A204.1 (cell line): Measurements from ENCODE around the gene BEAN1.
"Not testable (repeated sequence)": the region's sequence is repeated elsewhere in the genome, so short reads cannot be mapped to it uniquely, and the experiment has no call there.

Experiments used
- FAIRE-seq: peaks from 2 replicates; lab custom pipeline; 2012; peaks lifted over from hg19 to GRCh38; lab: Jason Lieb, UNC

The BEAN1 gene

DNA sequence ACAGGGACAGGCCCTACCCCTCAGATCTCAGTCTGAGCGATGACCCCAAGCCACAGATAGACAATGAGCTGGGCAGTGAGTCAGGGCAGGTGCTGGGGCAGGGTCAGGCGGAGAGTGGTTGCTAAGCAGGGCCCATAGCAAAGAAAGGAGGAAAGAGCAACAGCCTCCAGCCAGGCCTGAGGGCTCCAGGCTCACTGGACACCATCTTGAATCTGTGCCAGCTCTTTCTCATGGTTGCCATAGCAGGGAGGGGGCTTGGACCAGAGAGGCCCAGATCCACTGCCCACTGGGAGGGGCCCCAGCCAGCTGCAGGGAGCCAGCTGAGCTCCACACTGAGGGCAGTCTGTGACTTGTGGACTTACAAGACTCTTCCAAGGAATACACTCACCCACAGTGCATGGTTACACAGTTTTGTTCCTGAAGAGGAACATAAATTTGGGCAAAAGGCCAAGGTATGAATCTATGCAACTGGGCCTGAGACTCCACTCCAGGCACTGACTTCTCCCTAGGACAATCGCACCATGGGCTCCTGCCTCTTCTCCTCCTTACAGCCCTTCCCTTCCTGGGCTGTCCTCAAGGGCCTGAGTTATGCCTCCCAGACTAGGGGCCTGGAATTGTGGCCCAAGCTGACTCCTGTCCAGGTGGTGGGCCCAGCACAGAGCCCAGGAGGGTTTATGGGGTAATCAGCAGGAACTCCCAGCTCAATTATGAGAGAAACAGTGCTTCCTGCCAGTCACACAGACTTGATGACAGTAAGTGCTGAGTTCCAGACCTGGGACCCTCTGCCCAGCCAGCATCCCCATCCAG, 59.9 kb downstream of the BEAN1 start:
- FAIRE-seq, result no peak

DNA sequence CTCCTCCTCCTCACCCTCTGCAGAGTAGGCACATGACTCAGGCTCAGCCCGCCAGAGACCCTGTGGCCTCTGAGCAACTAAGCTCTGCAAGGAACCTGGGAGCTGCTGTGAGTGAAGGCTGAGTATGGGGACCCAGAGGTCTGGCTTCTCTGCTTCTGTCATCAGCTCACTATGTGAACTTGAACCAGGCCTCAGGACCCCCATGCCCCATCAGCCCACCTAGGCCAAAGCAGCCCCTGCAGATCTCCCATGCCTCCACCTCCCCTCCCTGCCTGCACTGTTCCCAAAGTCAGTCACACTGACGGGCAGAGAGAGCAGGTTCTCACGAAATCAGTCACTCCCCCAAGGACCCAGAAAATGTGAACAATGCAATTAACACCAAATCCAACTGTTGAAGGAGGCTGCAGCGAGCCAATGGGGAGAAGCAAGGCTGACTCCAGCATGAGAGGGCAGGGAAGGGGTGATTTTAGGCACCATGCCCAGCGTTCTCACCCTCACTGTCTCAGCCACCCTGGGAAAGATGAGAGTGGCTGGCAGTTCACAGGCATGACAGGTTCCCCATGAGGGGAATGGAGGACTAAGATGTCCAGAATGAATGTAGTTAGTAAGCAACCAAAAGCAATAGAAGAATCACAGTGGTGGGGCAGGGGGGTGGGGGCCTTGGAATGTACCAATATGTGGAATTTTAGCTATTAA, 60.6 kb downstream of the BEAN1 start:
- FAIRE-seq, result no peak

DNA sequence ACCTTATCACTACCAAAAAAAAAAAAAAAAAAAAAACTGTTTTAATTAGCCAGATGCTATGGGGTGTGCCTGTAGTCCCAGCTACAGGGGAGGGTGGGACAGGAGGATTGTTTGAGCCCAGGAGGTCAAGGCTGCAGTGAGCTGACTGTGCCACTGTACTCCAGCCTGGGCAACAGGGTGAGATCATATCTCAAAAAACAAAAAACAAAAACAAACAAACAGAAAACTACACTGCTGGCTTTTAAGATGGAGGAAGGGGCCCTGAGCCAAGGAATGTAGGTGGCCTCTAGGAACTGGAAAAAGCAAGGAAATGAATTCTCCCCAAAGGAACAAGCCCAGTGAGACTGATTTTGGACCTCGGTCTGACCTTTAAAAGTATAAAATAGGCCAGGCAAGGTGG, 61.4 kb downstream of the BEAN1 start:
- FAIRE-seq, result no peak

DNA sequence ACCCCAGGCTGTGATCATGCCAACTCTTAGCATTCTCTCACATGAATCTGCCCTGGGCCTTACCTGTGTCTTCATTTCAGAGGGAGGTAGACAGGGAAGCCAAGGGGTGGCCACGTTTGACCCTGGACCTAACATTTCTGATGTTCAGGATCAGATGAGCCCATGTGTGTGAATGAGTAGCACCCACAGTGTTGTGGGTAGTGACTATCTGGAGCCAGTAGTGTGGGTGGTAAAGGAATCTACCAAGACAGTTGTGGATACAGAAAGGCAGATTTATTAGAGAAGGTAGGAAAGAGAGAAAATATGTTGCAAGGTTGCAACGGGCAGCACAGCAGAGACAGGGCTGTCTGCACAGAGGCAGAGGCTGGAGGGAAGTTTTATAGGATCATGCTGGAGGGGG, 62.3 kb downstream of the BEAN1 start:
- no peak for FAIRE-seq

DNA sequence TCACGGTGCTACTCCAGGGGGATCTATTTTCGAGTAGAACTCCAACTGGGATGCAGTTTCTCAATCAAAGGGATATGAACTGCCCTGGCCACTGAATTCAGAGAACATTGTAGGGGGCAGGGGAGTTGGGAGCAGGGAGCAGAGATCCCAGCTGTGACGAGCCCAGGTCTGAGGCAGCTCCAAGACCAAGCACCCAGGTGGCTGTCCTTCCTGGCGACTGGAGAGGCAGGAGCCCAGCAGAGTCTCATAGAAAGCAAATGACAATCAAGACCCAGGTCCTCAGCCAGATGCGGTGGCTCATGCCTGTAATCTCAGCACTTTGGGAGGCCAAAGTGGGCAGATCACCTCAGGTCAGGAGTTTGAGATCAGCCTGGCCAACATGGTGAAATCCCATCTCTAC, 62.7 kb downstream of the BEAN1 start:
- no peak for FAIRE-seq

DNA sequence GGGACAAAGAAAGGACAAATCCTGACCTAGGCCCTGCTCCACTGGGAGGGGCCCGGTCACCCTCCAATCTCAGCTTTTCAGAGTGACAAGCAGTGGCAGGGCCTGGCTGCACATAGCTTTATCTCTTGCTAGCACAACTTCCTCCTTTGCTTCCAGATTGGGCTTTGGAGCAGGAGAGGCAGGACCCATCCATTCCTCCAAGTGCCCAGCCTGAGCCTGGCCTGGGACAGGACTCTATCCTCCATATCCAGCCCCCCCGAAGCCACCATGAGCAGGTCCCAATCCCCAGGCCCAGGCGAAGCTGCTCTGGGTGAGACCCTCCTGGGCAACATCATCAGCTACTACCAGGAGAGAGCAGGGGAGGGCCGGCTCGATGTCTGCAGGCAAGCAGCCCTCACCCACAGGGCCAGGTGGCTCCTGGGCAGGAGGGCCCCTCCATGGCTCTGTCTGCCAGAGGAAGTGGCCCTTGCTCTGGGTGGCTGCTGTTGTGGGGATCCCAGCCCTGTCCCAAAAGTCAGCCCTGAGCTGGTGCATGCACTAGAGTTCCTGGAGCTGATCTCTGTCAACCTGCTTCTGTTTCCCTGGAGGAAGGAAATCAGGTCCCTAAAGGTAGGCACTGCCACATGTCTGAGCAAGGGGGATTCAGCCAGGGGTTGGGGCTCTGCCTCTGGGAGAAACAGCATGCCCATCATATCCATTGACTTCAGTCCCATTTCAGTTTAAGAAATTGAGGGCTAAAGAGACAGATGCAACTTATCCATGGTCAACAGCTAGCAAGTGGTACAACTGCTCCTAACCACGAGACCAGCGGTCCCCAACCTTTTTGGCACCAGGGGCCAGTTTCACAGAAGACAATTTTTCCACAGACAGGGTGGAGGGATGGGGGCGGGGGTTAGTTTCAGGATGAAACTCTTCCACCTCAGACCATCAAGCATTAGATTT, 64.0 kb downstream of the BEAN1 start:
- FAIRE-seq, result no peak

DNA sequence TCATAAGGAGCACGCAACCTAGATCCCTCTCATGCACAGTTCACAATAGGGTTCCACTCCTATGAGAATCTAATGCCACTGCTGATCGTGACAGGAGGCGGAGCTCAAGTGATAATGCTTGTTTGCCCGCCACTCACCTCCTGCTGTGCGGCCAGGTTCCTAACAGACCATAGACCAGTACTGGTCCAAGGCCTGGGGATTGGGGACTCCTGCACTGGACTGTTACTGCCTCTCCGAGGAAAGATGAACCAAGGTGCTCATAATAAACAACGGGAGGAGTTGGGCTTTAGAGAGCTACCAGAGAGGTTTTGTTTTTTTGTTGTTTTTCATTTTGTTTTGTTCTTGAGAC, 64.6 kb downstream of the BEAN1 start:
- no peak for FAIRE-seq

DNA sequence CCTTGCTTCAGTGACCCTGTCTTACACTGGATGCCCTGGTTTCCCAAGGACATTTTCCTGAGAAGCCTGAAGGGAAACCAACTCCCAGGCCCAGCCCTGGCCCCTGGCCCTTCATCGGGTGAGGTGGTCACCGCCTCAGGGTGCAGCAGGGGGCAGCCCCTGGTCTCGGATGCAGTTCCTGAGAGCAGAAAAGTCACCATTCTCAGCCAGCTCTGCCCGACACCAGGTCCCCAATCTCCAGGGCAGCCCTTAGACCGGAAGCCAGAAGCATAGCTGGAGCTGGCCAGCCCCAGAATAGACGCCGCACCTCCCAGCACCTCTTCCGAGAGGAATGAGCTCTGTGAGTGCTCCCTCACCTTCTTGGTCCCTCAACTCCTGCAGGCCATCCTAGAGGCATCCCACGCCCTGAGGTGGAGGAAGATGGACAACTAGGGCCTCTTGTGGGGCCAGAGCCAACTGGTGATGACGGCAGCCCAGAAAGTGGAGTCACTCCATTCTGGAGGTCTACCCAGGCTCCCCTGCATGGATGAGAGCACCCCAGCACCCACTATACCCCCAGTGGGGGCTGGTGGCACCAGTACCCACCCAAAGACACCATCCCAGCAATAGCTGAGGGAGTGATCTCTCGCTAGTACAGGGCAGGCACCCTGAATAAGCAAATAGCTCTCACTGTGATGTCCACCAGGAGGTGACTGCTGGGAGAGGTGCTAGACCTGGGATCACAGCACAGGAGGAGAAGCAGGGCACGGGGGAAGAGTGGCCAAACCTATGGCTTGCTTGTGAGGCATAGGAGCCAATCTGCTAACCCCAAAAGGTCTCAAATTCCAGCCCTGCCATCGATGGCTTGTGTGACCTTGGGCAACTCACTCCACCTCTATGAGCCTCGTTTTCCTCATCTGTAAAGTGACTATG, 66.7 kb downstream of the BEAN1 start:
- FAIRE-seq, result no peak

DNA sequence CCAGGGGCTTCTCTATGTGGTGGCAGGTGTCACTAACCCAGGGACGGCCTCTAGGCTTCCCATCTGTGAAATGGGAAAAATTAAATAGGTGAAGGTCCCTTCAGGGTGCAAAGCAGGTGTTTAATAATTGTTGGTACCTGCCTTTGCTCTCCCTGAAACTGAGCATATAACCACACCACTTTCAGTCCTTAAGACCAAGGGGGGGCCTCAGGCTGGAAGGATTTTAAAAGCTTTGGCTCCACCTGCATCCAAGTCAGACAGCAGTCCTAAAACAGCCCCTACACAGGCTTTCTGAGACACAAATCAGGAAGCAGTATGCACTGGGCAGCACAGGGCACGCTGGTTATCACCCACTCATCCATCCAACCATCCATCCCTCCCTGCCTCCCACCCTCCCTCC, 67.8 kb downstream of the BEAN1 start:
- no peak for FAIRE-seq

DNA sequence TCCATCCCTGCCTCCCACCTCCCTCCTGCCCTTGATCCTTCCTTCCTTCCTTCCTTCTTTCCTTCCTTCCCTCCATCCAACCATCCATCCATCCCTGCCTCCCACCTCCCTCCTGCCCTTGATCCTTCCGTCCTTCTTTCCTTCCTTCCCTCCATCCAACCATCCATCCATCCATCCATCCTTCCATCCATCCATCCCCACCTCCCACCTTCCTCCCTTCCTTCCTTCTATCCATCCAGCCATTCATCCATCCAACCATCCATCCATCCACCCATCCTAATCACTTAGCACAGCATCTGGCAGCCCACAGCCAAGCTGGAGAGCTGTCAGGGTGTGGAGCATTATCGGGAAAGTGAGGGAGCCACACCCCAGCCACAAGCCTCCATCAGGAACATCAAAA, 68.3 kb downstream of the BEAN1 start:
- no peak for FAIRE-seq

DNA sequence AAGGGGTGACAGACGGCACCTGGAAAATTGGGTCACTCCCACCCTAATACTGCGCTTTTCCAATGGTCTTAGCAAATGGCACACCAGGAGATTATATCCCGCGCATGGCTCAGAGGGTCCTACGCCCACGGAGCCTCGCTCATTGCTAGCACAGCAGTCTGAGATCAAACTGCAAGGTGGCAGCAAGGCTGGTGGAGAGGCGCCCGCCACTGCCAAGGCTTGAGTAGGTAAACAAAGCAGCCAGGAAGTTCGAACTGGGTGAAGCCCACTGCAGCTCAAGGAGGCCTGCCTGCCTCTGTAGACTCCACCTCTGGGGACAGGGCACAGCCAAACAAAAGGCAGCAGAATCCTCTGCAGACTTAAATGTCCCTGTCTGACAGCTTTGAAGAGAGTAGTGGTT, 69.1 kb downstream of the BEAN1 start:
- FAIRE-seq, result not testable (repeated sequence)

DNA sequence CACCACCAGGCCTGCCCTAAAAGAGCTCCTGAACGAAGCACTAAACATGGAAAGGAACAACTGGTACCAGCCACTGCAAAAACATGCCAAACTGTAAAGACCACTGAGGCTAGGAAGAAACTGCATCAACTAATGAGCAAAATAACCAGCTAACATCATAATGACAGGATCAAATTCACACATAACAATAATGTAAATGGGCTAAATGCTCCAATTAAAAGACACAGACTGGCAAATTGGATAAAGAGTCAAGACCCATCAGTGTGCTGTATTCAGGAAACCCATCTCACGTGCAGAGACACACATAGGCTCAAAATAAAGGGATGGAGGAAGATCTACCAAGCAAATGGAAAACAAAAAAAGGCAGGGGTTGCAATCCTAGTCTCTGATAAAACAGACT, 70.8 kb downstream of the BEAN1 start:
- not testable (repeated sequence) for FAIRE-seq

DNA sequence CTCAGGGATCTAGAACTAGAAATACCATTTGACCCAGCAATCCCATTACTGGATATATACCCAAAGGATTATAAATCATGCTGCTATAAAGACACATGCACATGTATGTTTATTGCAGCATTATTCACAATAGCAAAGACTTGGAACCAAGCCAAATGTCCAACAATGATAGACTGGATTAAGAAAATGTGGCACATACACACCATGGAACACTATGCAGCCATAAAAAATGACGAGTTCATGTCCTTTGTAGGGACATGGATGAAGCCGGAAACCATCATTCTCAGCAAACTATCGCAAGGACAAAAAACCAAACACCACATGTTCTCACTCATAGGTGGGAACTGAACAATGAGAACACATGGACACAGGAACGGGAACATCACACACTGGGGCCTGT, 74.5 kb downstream of the BEAN1 start:
- FAIRE-seq, result not testable (repeated sequence)

DNA sequence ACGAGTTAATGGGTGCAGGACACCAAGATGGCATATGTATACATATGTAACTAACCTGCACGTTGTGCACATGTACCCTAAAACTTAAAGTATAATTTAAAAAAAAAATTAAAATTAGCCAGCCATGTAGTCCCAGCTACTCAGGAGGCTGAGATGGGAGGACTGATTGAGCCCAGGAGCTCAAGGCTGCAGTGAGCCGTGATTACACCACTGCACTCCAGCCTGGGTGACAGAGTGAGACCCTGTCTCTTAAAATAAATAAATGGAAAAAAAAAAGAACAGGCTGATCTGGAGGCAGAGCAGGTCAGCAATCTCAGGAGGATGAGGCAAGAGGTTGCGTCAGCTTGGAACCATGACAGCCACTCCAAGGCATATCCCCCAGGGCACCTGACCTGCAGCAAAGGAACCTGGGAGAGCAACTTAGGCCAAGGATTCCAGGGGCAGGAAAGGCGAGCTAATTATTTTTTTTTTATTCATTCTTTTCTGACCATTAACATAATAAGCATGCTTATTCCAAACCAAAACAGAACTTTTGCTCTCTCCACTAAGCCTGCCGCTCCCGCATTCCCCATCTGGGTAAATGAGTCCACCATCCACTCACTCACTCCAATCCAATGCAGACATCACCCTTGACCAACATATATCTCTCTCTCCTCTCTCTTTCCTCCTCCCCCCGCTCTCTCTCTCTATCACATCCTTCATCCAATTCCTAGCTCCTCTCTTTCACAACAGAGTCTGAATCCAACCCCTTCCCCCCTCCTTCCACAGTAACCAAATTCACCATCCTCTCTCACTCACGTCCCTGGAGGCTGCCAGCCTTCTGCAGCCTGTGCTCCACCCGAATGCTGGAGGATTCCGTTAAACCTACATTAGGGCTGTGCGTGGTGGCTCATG, 75.2 kb downstream of the BEAN1 start:
- no peak for FAIRE-seq

DNA sequence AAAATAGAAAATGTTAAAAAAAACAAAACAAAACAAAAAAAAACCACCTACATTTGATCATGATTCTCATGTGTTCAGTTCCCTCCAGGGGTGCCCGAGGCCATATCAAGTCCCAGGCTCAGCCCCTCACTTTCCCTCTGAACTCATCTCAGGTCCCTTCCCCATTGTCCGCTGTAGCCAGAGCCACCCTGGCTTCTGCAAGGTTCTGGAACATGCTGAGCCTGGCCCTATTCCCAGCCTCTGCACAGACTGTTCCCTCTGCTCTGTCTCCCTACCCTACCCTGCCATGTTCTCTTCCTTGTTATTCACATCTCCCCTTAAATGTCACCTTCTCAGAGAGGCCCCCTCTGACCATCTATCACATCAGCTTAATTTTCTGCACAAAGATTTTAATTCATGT, 75.9 kb downstream of the BEAN1 start:
- FAIRE-seq, result no peak

DNA sequence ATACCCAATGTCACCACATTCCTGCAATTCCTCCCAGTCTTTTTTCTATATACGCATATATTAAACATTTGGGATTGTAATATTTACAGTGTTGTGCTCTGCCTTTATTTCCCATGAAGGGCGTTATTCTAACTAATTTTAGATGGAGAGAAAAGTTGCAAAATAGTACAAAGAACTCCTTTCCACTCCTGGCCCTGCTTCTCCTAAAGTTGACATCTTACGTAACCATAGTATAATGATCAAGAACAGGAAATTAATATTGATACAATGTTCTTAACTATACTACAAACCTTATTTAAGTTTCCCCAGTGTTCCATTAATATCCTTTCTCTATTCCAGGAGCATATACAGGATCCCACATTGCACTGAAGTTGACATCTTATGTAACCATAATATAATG, 76.5 kb downstream of the BEAN1 start:
- no peak for FAIRE-seq

DNA sequence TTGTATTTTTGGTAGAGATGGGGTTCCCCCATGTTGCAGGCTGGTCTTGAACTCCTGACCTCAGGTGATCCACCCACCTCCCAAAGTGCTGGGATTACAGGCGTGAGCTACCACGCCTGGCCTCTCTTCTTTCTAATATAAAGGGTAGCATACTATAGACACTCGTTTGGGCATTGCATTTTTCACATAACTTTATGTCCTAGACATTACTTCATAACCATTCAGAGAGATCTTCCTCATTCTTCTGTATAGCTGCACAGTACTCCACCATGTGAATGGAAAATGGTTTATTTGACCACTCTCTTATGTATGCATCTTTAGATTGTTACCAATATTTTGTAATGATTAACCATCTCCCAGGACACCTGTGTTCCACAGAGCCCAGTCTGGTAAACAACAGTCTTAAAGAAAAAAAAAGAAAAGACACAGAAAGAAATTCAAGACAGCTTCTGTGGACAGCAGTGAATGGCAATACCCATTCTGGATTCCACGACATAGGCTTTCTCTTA, 80.7 kb downstream of the BEAN1 start:
- FAIRE-seq, result no peak

DNA sequence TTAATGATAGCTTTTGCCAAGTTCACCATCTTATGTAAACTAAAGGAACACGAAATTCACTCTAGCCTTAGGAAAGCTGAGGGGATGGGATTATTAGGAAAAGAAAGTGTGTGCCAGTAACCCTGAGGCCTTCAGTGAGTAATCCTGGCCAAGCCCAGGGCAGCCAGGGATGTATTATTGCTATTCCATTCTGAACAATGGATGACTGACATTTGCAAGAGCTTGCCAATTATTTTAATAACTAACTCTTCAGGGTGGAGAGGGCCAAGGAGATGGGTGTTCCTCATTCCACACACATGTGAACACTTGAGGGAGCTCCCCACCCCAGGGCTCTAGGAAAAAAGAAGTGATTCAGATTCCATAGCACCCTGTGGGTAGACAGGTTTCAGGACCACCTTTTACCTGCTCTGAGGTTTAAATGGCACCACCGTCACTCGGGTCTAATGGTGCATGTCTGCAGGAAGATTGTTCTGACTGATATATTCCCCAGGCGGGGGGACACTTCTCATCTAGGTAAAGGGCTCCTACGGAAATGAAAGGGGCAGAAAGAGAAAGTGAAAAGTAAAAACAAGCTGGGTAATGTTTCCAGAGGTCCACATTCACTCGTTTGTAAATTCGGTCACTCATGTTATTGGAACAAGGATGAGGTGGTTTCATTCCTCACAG, 81.3 kb downstream of the BEAN1 start:
- FAIRE-seq, result no peak

DNA sequence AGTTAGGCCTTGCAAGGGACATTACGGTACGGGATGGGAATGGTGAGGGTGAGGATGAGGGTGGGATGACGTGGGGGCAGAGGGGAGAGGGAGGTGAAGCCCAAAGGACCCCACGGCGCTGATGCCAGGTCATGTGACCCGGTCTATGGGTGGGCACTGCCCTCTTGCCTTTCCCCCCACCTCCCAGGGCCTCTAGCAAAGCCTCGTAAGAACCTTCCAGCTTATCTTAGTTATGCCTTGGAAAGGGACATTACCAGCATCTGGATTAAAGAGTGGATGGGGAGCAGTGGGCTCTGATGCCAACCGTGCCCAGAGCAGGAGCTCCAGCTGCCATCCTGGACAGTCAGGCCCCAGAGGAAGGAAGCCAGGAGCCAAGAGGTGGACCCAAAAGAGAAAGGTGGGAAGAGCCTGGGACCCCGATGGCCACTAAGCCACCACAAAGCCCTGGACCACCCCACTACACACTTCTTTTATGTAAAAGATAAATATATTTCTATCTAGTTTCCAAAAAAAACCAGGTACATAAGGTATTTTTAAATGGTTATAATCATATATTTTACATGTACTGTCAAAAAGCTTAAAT, 81.9 kb downstream of the BEAN1 start:
- FAIRE-seq, result no peak

DNA sequence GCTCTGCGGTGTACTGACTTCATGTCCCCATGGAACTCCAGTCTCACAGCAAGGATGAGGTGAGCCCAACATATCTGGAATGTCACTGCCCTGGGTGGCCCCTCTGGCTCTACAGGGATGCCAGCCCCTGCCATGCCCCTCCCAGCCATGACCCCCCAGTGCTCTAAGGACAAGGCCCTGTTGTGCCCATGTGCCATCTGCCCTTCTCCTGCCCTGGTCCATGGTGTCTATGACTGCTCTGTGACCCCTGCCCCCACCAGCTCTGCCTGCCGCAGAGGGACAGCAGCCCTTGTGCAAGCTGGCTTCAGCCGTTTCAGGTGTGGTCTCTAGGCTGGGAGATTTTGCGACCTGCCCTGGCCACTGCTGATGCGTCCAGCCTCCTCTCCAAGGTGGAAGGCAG, 82.5 kb downstream of the BEAN1 start:
- no peak for FAIRE-seq
